HG03280 (cell line): ENCODE measurements around the gene TMEM190.

Source experiments
- ATAC-seq: cut with Tn5 transposase; IDR thresholded peaks from one replicate; pipeline ENCODE4 v1.9.1; 2021; ENCODE audit warnings: mild to moderate bottlenecking, moderate library complexity; ENCODE audit not compliant: unreplicated experiment

Gene TMEM190

GRCh38 chr19:55350620-55351315 lies 25.9 kb upstream of the TMEM190 start:
- ATAC-seq: no peak

DNA sequence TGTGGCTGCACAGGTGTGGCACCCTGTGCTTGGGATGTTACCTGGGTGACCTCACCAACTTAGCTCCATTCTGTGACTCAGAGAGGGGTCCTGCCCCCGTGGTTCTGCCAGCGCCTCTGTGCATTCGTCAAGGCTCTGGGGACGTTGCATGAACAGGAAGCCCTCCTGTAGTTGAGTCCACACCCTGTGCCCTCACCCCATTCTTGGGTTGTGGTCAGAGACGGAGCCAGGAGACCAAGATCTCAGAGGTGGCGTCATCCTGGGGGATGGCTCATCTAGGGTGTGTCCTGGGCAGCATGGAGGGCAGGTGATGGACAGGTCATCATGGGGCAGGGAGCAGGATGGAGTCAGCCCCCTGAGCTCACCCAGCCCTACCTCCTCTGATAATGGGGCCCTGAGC lies 24.6 kb upstream of the TMEM190 start:
- no peak for ATAC-seq

DNA sequence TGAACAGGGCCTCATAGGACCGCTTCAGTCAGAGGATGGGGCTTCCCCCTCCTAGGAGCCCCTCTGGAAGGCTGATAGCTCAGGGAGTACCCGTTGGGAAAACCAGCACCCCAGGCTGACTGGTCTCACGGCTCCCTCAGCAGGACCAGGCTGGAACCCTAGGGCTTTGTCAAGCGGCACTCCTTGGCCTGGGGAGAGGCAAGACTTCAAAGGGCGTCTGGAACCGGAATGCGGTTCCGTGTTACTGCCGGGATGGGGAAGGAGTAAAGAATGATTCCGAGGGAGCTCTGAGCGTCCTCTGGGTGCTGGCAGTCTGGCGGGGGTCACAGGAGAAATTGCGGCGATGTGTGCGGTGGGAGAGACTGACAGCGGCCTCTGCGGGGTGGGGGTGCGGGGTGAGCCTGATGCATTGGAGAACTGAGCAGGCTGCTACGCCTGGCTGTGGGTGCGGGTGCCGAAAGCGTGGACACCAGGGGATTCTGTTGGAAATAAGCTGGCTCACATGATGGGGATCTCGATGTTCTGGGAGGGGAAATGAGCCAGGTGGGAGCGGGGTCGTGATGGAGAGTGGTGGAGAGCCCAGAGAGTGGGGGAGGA lies 24.0 kb upstream of the TMEM190 start:
- ATAC-seq: no peak

GRCh38 chr19:55353356-55353802 lies 23.2 kb upstream of the TMEM190 start:
- ATAC-seq: no peak

- ATAC-seq: no peak
These were observed 22.6 kb upstream of the TMEM190 start for GRCh38 chr19:55353803-55354697.

DNA sequence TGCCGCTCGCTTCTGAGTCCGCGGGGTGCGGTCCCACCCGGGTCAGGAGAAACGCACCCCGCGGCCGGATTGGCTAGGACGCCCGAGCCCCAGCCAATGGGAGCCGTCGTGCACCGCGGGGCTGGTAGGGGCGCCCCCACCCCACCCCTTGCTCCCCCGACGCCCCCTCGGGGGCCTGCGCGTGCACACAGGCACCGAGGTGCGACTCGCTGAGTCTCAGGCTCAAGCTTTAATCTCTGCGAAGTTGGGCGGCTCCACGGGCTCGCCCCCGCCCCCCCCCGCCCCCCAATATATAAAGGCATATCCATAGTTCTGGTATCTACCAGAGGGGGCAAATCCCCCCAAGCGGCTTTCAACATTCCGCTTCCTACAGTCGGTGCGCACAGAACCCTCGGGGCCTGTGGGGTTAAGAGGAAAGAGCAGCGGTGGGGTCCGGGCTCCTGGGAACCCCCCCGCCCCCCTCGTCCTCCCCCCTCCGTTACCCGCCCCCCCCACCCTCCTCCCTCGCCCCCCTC lies 21.9 kb upstream of the TMEM190 start, which contains the start of gene COX6B2:
TSS of gene COX6B2 (minus strand) at position 22 of the 515 bp plus-strand sequence. CDS start 198 bp downstream, outside the sequence.
- no peak for ATAC-seq

- ATAC-seq: no peak
These were observed 21.3 kb upstream of the TMEM190 start for GRCh38 chr19:55355213-55355821.

- ATAC-seq: no peak
These were observed 18.1 kb upstream of the TMEM190 start for GRCh38 chr19:55358493-55358892.

- ATAC-seq: no peak
These were observed 17.4 kb upstream of the TMEM190 start for GRCh38 chr19:55358943-55359908.

- no peak for ATAC-seq
These were observed 15.7 kb upstream of the TMEM190 start for GRCh38 chr19:55360902-55361301.

- ATAC-seq: no peak
These were observed 14.2 kb upstream of the TMEM190 start for GRCh38 chr19:55362174-55362989.

GRCh38 chr19:55362990-55363716 lies 13.5 kb upstream of the TMEM190 start, which contains the start of gene GARIN5B:
Gene GARIN5B (minus strand): TSS chr19:55363260. CDS start chr19:55363066, 194 bp downstream.
- no peak for ATAC-seq

DNA sequence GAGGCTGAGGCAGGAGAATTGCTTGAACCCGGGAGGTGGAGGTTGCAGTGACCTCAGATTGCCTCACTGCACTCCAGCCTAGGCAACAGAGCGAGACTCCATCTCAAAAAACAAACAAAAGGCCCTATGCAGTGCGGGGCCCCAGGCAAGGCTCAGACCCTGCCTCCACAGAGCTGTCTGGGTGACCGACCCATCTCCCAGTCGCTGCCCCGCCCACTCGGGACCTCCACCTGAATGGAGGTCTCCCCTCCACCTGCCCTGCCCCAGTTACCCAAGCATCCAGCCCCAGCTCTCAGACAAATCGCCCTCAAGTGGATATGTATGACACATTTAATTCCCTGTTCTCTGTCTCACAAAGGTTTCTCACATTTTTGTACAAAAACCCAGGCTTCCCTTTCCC lies 11.4 kb upstream of the TMEM190 start:
- no peak for ATAC-seq

DNA sequence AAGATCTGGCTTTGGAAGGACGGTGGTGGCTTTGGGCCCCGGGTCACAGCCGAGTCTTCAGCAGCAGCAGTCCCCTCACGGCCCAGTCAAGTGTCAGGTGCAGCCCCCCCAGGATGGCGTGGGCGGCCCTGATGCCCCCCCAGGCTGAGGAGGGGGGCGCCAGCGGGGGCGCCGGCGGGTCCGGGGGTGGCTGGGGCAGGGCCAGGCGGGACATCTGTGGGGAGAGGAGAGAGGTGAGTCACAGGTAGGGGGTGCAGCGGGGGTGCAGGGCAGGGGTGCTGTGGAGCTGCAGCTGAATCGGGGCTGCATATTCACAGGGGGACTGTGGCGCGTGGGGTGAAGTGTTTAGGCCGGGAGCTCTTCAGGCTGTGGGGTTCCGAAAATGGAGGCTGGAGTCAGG lies 10.7 kb upstream of the TMEM190 start:
- ATAC-seq: no peak

DNA sequence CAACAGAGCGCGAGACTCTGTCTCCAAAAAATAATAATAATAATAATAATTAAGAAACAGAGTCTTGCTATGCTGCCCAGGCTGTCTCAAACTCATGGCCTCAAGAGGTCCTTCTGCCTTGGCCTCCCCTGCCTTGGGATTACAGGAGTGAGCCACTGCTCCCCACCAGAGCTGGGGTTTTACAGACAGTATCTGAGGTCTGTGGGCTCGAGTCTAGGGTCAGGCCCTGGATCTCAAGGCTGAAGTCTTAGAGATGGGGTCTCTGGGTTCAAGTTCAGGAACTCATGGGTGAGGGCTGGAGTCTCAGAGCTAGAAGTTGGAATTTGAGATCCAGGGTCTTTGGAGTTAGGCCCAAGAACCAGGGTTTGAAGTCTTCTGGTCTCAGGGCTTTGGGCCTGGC lies 9.8 kb upstream of the TMEM190 start:
- ATAC-seq: no peak

- ATAC-seq: no peak
These were observed 8.5 kb upstream of the TMEM190 start for GRCh38 chr19:55368106-55368505.

GRCh38 chr19:55368701-55369563 lies 7.7 kb upstream of the TMEM190 start:
- no peak for ATAC-seq
